ENCODE data around the gene UNC5C.

Gene UNC5C

DNA sequence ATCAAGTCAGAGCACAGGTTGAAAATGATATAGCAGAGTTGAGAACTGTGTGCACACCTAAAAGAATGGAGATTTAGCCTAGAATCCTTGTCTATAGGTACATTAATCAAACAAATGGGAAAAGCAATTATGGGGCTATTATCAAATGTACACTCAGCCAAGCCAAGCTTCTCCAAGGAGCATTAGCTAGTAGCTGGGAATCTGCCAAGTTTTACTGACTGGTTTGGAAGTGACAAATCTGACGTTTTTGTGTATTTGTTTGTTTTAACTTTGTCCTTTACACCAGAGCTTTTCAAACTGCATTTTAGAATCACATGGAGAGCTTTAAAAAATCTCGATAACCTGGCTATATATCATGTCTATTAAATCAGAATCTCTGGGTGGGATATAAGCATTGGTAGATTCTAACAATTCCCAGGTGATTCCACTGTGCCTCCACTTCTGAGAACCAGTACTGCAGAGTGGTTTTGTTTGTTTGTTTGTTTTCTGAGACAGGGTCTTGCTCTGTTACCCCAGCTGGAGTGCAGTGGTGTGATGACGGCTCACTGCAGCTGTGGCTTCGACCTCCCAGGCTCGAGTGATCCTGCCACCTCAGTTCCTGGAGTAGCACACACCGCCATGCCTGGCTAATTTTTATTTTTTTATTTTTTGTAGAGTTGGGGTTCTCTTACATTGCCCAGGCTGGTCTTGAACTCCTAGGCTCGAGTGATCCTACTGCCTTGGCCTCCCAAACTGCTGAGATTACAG is 279.8 kb downstream of the UNC5C start:
- no peaks in the 10 kb centered on the region for H3K4me1 ChIP-seq (ENCODE audit: control insufficient read depth in 1 of 2, insufficient read depth in 1 of 2, low read depth in 1 of 2, low read length in 1 of 2)
- H3K27me3 ChIP-seq, result no peaks in the 10 kb centered on the region
- H3K9me3 ChIP-seq, result no peaks in the 10 kb centered on the region
- TF ChIP-seq, protein P1, sequence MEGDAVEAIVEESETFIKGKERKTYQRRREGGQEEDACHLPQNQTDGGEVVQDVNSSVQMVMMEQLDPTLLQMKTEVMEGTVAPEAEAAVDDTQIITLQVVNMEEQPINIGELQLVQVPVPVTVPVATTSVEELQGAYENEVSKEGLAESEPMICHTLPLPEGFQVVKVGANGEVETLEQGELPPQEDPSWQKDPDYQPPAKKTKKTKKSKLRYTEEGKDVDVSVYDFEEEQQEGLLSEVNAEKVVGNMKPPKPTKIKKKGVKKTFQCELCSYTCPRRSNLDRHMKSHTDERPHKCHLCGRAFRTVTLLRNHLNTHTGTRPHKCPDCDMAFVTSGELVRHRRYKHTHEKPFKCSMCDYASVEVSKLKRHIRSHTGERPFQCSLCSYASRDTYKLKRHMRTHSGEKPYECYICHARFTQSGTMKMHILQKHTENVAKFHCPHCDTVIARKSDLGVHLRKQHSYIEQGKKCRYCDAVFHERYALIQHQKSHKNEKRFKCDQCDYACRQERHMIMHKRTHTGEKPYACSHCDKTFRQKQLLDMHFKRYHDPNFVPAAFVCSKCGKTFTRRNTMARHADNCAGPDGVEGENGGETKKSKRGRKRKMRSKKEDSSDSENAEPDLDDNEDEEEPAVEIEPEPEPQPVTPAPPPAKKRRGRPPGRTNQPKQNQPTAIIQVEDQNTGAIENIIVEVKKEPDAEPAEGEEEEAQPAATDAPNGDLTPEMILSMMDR (IDR thresholded peaks at IDR 0.05), result no peak
- no peak overlapping the region for H3K27ac ChIP-seq
- H3K4me3 ChIP-seq (ENCODE audit: low read depth in 1 of 2, low read length in 1 of 2), result no peak overlapping the region
- H3K36me3 ChIP-seq, result no peaks in the 10 kb centered on the region

GRCh38 chr4:95267081-95267480 is 281.7 kb downstream of the UNC5C start:
- TF ChIP-seq, protein P1 (IDR thresholded peaks at IDR 0.05), result no peak
- H3K4me1 ChIP-seq (ENCODE audit: control insufficient read depth in 1 of 2, insufficient read depth in 1 of 2, low read depth in 1 of 2, low read length in 1 of 2), result no peaks in the 10 kb centered on the region
- H3K36me3 ChIP-seq, result no peaks in the 10 kb centered on the region
- H3K9me3 ChIP-seq, result no peaks in the 10 kb centered on the region
- H3K27me3 ChIP-seq, result no peaks in the 10 kb centered on the region
- no peak overlapping the region for H3K4me3 ChIP-seq (ENCODE audit: low read depth in 1 of 2, low read length in 1 of 2)
- H3K27ac ChIP-seq, result no peak overlapping the region

- TF ChIP-seq, protein P1 (IDR thresholded peaks at IDR 0.05), result no peak
- H3K4me3 ChIP-seq (ENCODE audit: low read depth in 1 of 2, low read length in 1 of 2), result no peak overlapping the region
- no peaks in the 10 kb centered on the region for H3K9me3 ChIP-seq
- H3K4me1 ChIP-seq (ENCODE audit: control insufficient read depth in 1 of 2, insufficient read depth in 1 of 2, low read depth in 1 of 2, low read length in 1 of 2), result no peaks in the 10 kb centered on the region
- no peaks in the 10 kb centered on the region for H3K27me3 ChIP-seq
- no peak overlapping the region for H3K27ac ChIP-seq
- no peaks in the 10 kb centered on the region for H3K36me3 ChIP-seq
Measured at GRCh38 chr4:95265814-95266740, 282.7 kb downstream of the UNC5C start.

DNA sequence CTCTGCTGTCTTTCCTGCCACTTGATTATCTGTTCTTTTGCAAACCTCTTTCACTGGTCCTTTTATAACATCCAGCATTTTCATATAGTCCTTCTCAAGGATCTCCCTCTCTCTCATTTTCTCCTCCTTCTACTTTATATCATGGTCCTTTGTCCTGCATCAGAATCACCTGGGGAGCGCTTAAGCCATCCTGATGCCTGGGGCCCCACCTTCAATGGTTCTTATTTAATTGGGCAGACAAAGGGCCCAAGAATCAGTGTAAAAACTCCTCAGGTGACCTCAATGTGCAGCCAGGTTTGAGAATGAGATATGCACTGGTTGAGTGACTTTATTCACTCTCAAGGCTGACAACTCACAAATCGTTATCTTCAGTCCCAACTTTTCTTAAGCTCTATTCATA is 283.9 kb downstream of the UNC5C start:
- TF ChIP-seq, protein P1 (IDR thresholded peaks at IDR 0.05), result no peak
- H3K4me3 ChIP-seq (ENCODE audit: low read depth in 1 of 2, low read length in 1 of 2), result no peak overlapping the region
- H3K9me3 ChIP-seq, result no peaks in the 10 kb centered on the region
- no peaks in the 10 kb centered on the region for H3K4me1 ChIP-seq (ENCODE audit: control insufficient read depth in 1 of 2, insufficient read depth in 1 of 2, low read depth in 1 of 2, low read length in 1 of 2)
- H3K36me3 ChIP-seq, result no peaks in the 10 kb centered on the region
- H3K27ac ChIP-seq, result no peak overlapping the region
- no peaks in the 10 kb centered on the region for H3K27me3 ChIP-seq

GRCh38 chr4:95263960-95264359 is 284.8 kb downstream of the UNC5C start:
- Histone ChIP-seq H3K27me3 (no peaks in the 10 kb centered on the region), H3K4me3 (ENCODE audit: low read depth in 1 of 2, low read length in 1 of 2) (no peak overlapping the region), H3K9me3 (no peaks in the 10 kb centered on the region), H3K27ac (no peak overlapping the region), H3K36me3 (no peaks in the 10 kb centered on the region), H3K4me1 (ENCODE audit: control insufficient read depth in 1 of 2, insufficient read depth in 1 of 2, low read depth in 1 of 2, low read length in 1 of 2) (no peaks in the 10 kb centered on the region)
- TF ChIP-seq, protein P1 (IDR thresholded peaks at IDR 0.05), result no peak
